ENCODE data around the gene LOX.

DNA sequence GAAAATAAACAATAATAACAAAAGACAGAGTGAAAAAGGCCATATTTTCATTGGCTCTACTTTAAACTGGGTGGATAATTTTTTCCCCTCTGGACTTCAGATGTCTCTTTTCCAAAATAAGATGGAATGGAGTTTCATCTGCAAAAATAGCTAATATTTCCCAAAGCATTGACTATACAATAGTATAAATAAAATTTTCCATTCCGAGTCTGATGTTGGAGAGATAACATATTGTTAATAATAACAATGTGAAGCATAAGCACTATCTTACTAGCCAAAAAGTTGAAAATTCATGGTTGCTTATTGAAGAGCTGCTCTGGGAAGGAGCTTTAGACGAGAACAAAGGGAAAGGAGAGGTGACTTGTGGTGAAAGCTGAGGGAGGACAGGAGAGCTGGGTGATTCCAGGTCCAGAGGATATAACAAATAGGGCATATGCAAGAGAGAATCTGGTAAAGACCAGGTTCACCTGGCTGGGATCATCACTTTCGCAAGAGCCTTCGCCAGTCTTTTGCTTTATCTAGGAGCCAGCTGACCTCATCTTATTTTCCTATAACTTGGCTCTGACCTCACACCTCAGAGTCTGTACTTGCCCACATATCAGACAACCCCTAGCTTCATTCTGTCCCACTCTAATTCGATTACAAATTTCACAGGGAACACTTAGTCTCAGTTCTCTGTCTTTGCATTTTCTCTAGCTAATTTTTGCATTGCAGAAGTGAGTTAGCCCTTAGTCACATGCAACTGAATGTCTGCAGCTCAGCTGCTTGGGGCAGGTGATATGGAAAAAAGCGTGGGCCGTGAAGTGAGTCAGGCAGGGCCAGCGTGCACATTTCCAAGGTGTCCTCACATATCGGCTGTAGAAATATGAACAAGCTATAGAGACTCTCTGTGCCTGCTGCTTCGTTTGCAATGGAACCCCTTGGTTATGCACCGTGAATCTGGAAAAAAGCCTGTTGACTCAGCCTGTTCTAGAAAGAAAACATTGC lies 43.7 kb upstream of the LOX start:
- TF ChIP-seq, protein P1, sequence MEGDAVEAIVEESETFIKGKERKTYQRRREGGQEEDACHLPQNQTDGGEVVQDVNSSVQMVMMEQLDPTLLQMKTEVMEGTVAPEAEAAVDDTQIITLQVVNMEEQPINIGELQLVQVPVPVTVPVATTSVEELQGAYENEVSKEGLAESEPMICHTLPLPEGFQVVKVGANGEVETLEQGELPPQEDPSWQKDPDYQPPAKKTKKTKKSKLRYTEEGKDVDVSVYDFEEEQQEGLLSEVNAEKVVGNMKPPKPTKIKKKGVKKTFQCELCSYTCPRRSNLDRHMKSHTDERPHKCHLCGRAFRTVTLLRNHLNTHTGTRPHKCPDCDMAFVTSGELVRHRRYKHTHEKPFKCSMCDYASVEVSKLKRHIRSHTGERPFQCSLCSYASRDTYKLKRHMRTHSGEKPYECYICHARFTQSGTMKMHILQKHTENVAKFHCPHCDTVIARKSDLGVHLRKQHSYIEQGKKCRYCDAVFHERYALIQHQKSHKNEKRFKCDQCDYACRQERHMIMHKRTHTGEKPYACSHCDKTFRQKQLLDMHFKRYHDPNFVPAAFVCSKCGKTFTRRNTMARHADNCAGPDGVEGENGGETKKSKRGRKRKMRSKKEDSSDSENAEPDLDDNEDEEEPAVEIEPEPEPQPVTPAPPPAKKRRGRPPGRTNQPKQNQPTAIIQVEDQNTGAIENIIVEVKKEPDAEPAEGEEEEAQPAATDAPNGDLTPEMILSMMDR (IDR thresholded peaks at IDR 0.05) = no peak
- no peak for TF ChIP-seq POLR2A (IDR thresholded peaks at IDR 0.05)
